Lower lobe of right lung (tissue), 2 donors: ENCODE results near the gene PML. TPM values are rescaled to one million over a fixed set of nuclear protein-coding genes. Genes with fewer than 3 reads are reported as not detected.
A peak's percentile ranks its signal among the peaks of the same experiment; 100 is the strongest.

Source experiments
- ATAC-seq, 2 donors: fragments of 200-7000 bp; cut with Tn5 transposase; one replicate each; pipeline ENCODE4 v1.9.1; 2020 to 2022; ENCODE audit warnings: mild to moderate bottlenecking in 2 of 2, moderate library complexity in 2 of 2
- DNase-seq: peaks from one replicate; pipeline ENCODE4 v3.0.0-alpha.2; 2020
- H3K27ac ChIP-seq: fragments of 200-600 bp; one replicate; pipeline ENCODE4 v1.8.0; 2022
- H3K27me3 ChIP-seq: fragments of 200-600 bp; one replicate; pipeline ENCODE4 v1.8.0; 2022; ENCODE audit warnings: low read depth
- H3K36me3 ChIP-seq: fragments of 200-600 bp; one replicate; pipeline ENCODE4 v1.8.0; 2022; ENCODE audit warnings: mild to moderate bottlenecking
- H3K4me1 ChIP-seq: fragments of 200-600 bp; one replicate; pipeline ENCODE4 v1.8.0; 2022
- H3K4me3 ChIP-seq: fragments of 200-600 bp; one replicate; pipeline ENCODE4 v1.8.0; 2022; ENCODE audit warnings: mild to moderate bottlenecking
- H3K9me3 ChIP-seq: fragments of 200-600 bp; one replicate; pipeline ENCODE4 v1.8.0; 2022
- CTCF ChIP-seq: fragments of 200-600 bp; IDR thresholded peaks from one replicate; pipeline ENCODE4 v1.8.0; 2022; ENCODE audit warnings: antibody characterized with exemption, mild to moderate bottlenecking
- intact Hi-C: fragments of 100-400 bp; cut with DNase I; formaldehyde crosslinking; loops from one replicate; pipeline ENCODE4 v1.11.0; 2022
- total RNA-seq: library from RNA; stranded (reverse); fragmentation: NEBNext Ultra II Directional; extraction: Animal tissue kit (Norgen Biotek cat#: 25700); gene quantifications from one replicate; pipeline ENCODE4 v1.2.1, GENCODE V29; 2021
- donor health status: DM: no; HTN: yes; CAD: no; lungs with severe emphysema.

The PML gene
- total RNA-seq, 1 donor from 2014 or later, result 79.4 TPM

GRCh38 chr15:73979636-73980035, 14.9 kb upstream of the PML start:
- Histone ChIP-seq H3K9me3 (no peaks in the 10 kb centered on the region), H3K4me1 (peaks cover 44% of the 10 kb centered on the region)

GRCh38 chr15:73981761-73982221, 12.7 kb upstream of the PML start:
- intact Hi-C loops, result no loop called here
- Histone ChIP-seq H3K4me1 (peaks cover 65% of the 10 kb centered on the region), H3K27ac (peak overlapping the region; percentile 91), H3K27me3 (no peaks in the 10 kb centered on the region), H3K36me3 (no peaks in the 10 kb centered on the region), H3K9me3 (no peaks in the 10 kb centered on the region), H3K4me3 (no peak overlapping the region)
- DNase-seq, result no peak
- peak in 1 of 2 donors; percentile 46 for ATAC-seq
- no peak for TF ChIP-seq CTCF

More at GRCh38 chr15:73979636-73980035, 14.9 kb upstream of the PML start:
- ATAC-seq, result no peak
- Histone ChIP-seq H3K27ac (no peak overlapping the region), H3K27me3 (peaks cover 6% of the 10 kb centered on the region), H3K4me3 (no peak overlapping the region), H3K36me3 (no peaks in the 10 kb centered on the region)
- no peak for TF ChIP-seq CTCF
- DNase-seq, result no peak
- intact Hi-C loops, result no loop called here

- peak; percentile 87 for DNase-seq
- H3K4me3 ChIP-seq, result peak overlapping the region; percentile 19
These were observed 12.1 kb upstream of the PML start for GRCh38 chr15:73982222-73982962.

GRCh38 chr15:73983211-73983727, 11.2 kb upstream of the PML start:
- H3K4me1 ChIP-seq, result peaks cover 75% of the 10 kb centered on the region
- H3K9me3 ChIP-seq, result no peaks in the 10 kb centered on the region
- peak overlapping the region; percentile 91 for H3K27ac ChIP-seq
- H3K36me3 ChIP-seq, result no peaks in the 10 kb centered on the region
- H3K27me3 ChIP-seq, result no peaks in the 10 kb centered on the region
- DNase-seq, result peak; percentile 51
- intact Hi-C loops, result no loop called here
- TF ChIP-seq CTCF, result no peak
- ATAC-seq, result peak; percentile 22 to 49
- H3K4me3 ChIP-seq, result no peak overlapping the region

More at GRCh38 chr15:73982222-73982962, 12.1 kb upstream of the PML start:
- no peak for TF ChIP-seq CTCF
- H3K27ac ChIP-seq, result peak overlapping the region; percentile 91
- no peaks in the 10 kb centered on the region for H3K9me3 ChIP-seq
- H3K36me3 ChIP-seq, result no peaks in the 10 kb centered on the region
- H3K4me1 ChIP-seq, result peaks cover 71% of the 10 kb centered on the region
- H3K27me3 ChIP-seq, result no peaks in the 10 kb centered on the region
- intact Hi-C loops, result no loop called here
- peak; percentile 91 to 92 for ATAC-seq

GRCh38 chr15:73983773-73984172, 10.7 kb upstream of the PML start:
- ATAC-seq, result no peak
- Histone ChIP-seq H3K27me3 (no peaks in the 10 kb centered on the region), H3K36me3 (no peaks in the 10 kb centered on the region), H3K4me1 (peaks cover 80% of the 10 kb centered on the region), H3K9me3 (no peaks in the 10 kb centered on the region), H3K27ac (peak overlapping the region; percentile 91), H3K4me3 (no peak overlapping the region)
- DNase-seq, result no peak
- TF ChIP-seq CTCF, result no peak
- intact Hi-C loops, result no loop called here
